Esophagus muscularis mucosa (tissue), 4 donors: ENCODE results near the gene THTPA. TPM values are rescaled to one million over a fixed set of nuclear protein-coding genes. Genes with fewer than 3 reads are reported as not detected.
A peak's percentile ranks its signal among the peaks of the same experiment; 100 is the strongest.

Experiments used
- DNase-seq: peaks from one replicate; pipeline ENCODE4 v3.0.0-alpha.2; 2017; ENCODE audit errors: extremely low spot score
- H3K27ac ChIP-seq, 4 donors: fragments of 200-600 bp; sonication (generic); replicated peaks in 1 of 4; 1 replicate in 3 of 4; 2 replicates in 1 of 4; pipeline ENCODE4 v1.5.1; 2016 to 2019; ENCODE audit warnings: mild to moderate bottlenecking in 1 of 4
- H3K27me3 ChIP-seq, 4 donors: fragments of 200-600 bp; sonication (generic); one replicate each; pipeline versions ENCODE4 v1.5.1 to v1.6.0; 2016 to 2019
- H3K36me3 ChIP-seq, 4 donors: fragments of 200-600 bp; sonication (generic); one replicate each; pipeline ENCODE4 v1.5.1; 2016 to 2019
- H3K4me1 ChIP-seq, 4 donors: fragments of 200-600 bp; sonication (generic); one replicate each; pipeline ENCODE4 v1.5.1; 2016 to 2019
- H3K4me3 ChIP-seq, 4 donors: fragments of 200-600 bp; sonication (generic); 1 replicate in 2 of 4; 2 replicates in 2 of 4; pipeline ENCODE4 v1.5.1; 2016 to 2019; ENCODE audit warnings: mild to moderate bottlenecking in 4 of 4, moderate library complexity in 1 of 4
- H3K9me3 ChIP-seq, 4 donors: fragments of 200-600 bp; sonication (generic); 1 replicate in 3 of 4; 2 replicates in 1 of 4; pipeline ENCODE4 v1.5.1; 2016 to 2019
- EP300 ChIP-seq: sonication (generic); formaldehyde crosslinking; IDR thresholded peaks from one replicate; pipeline ENCODE4 v1.6.1; 2017; ENCODE audit warnings: antibody characterized with exemption
- POLR2A ChIP-seq: fragments of 450-650 bp; IDR thresholded peaks from one replicate; pipeline ENCODE4 v1.6.1; 2017; ENCODE audit warnings: antibody characterized with exemption, moderate library complexity, mild to moderate bottlenecking, low read depth
- POLR2AphosphoS5 ChIP-seq, 2 donors: sonication (generic); formaldehyde crosslinking; IDR thresholded peaks; one replicate each; pipeline ENCODE4 v1.6.1; 2017; ENCODE audit warnings: antibody characterized with exemption in 2 of 2
- WGBS: methylation state at CpG from one replicate; pipeline ENCODE4 v1.1.5; 2018; 5-methylcytosine and 5-hydroxymethylcytosine counted together
- intact Hi-C: fragments of 100-400 bp; cut with DNase I; formaldehyde crosslinking; loops from one replicate; pipeline ENCODE4 v1.15.1; 2023
- total RNA-seq, 4 donors: library from RNA; depleted of rRNA; stranded (reverse); fragments of >200 nt; gene quantifications; one replicate each; pipeline versions ENCODE4 v1.1.0 to v1.2.1, GENCODE V29; 2016
- TF ChIP-seq, protein P1 (sequence below), 3 experiments: fragments of 200-600 bp in 2 of 3; fragments of 450-650 bp in 1 of 3; sonication (generic) in 2 of 3; IDR thresholded peaks; one replicate each; pipeline ENCODE4 v1.5.1; 2017 to 2019; ENCODE audit warnings: antibody characterized with exemption in 3 of 3, mild to moderate bottlenecking in 2 of 3, moderate library complexity in 1 of 3

Gene THTPA
- total RNA-seq, 4 donors from 2014 or later = 18.3 to 20.0 (median 19.7) TPM

DNA sequence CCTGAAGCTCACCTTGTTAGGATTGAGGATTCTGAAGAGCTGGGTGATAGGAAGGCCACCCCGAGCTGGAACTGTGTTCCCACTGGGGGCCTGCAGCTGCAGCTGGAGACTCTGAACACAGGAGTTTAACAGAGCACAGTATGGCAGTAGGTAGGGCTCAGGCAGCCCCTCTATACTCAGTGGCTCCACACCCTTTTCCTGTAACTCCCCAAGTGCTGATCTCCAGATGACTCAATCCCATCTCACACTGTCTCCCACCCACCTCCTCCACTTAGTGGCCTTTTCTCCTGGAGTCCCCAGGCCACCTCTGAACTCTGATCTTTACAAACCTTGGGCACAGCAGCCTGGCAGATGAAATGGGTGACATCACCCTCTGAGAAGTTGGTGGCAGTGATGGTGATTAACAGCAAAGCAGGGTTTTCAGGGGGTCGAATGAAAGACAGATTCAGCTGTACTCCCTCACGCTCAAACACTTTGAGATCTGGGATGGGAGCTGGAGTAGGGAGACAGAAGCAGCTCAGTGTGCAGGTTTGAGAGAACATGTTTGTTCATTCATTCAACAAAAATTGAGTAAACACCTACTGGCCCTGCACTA is 4.0 kb downstream of the THTPA start:
- no peak overlapping the region for H3K27ac ChIP-seq
- DNase-seq = no peak
- H3K9me3 ChIP-seq = no peaks in the 10 kb centered on the region
- H3K4me3 ChIP-seq = no peak overlapping the region
- intact Hi-C loops = loop anchor here (2.0 to 5.0 kb wide), 2 partner anchors 81 to 238 kb away; partner anchors contain the start of gene PABPN1
- TF ChIP-seq, protein P1, sequence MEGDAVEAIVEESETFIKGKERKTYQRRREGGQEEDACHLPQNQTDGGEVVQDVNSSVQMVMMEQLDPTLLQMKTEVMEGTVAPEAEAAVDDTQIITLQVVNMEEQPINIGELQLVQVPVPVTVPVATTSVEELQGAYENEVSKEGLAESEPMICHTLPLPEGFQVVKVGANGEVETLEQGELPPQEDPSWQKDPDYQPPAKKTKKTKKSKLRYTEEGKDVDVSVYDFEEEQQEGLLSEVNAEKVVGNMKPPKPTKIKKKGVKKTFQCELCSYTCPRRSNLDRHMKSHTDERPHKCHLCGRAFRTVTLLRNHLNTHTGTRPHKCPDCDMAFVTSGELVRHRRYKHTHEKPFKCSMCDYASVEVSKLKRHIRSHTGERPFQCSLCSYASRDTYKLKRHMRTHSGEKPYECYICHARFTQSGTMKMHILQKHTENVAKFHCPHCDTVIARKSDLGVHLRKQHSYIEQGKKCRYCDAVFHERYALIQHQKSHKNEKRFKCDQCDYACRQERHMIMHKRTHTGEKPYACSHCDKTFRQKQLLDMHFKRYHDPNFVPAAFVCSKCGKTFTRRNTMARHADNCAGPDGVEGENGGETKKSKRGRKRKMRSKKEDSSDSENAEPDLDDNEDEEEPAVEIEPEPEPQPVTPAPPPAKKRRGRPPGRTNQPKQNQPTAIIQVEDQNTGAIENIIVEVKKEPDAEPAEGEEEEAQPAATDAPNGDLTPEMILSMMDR (IDR thresholded peaks at IDR 0.05) = no peak
- TF ChIP-seq POLR2AphosphoS5 (IDR thresholded peaks at IDR 0.05) (no peak), POLR2A (no peak)
- H3K4me1 ChIP-seq = peaks cover 17 to 38% (median 32%) of the 10 kb centered on the region in 4 donors
- no peaks in the 10 kb centered on the region for H3K27me3 ChIP-seq
- WGBS = 87% methylated on average over 3 of the region's 3 CpGs
- peaks cover 0 to 49% (median 37%) of the 10 kb centered on the region in 4 donors for H3K36me3 ChIP-seq

DNA sequence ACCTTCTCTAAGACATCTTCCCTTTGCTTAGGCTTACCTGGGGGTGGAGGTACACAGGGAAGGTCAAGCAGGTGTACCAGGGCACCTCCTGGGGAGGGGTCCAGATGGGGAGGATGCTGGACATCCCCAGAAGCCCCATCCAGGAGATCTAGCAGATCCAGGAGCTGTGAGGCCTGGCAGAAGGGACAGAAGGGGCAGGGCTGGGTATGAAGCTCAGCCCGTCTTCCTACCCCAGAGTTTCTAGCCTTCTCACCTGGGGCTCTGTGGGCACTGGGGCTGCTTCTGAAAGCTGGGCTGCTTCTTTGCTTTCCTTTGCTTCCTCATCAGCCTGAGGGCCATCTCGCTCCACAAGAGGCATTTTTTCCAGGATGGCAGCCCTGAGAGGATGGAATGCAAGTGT is 5.2 kb downstream of the THTPA start:
- Histone ChIP-seq H3K27ac (no peak overlapping the region), H3K4me1 (peaks cover 11 to 31% (median 24%) of the 10 kb centered on the region in 4 donors), H3K36me3 (peaks cover 0 to 59% (median 42%) of the 10 kb centered on the region in 4 donors), H3K9me3 (no peaks in the 10 kb centered on the region), H3K27me3 (no peaks in the 10 kb centered on the region), H3K4me3 (no peak overlapping the region)
- no peak for DNase-seq
- 94% methylated on average over 2 of the region's 2 CpGs for WGBS
- intact Hi-C loops = no loop called here
- TF ChIP-seq, protein P1 (IDR thresholded peaks at IDR 0.05) = no peak
- TF ChIP-seq EP300 (no peak), POLR2A (no peak), POLR2AphosphoS5 (IDR thresholded peaks at IDR 0.05) (no peak)

DNA sequence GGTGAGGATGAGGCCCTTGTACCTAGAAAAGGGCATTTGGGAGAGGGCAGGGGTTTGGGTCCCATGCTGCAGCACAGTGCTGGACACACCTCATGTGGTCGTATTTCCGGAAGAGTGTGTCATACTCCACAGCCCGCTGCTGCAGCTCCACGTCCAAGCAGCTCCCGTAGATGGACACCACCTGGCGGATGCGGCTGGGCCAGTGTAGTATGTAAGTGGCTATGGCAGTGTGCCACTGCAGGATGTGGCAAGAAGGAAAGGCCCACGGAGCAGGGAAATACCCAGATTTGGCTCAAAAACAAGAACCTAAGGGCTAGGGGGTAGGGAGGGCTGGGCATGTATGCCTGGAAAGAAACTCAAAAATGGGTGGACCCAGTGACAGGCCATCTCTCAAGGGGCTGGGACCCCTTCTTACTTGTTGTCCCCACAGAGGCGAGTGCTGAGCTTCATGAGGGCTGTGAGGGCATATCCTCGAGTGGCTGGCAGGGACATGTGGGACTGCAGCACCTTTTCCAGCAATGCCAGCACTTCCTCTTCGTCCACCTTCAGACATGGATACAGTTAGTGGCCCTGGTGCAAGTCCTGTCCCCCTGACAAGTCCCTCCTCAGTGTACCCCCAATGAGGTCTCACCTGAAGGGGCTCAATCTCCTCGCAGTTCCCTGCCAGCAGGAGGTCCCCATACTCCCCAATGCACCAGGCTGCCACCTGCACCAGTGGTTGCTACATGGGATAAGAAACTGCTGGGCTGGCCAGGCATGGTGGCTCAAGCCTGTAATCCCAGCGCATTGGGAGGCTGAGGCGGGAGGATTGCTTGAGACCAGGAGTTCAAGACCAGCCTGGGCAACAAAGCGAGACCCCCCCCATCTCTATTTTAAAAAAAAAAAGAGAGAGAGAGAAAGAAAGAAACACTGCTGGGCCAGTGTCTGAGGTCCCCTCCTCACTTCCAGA is 6.1 kb downstream of the THTPA start:
- Histone ChIP-seq H3K9me3 (no peaks in the 10 kb centered on the region), H3K4me3 (no peak overlapping the region), H3K27me3 (no peaks in the 10 kb centered on the region), H3K36me3 (peaks cover 0 to 59% (median 42%) of the 10 kb centered on the region in 4 donors), H3K27ac (no peak overlapping the region), H3K4me1 (peaks cover 7 to 30% (median 23%) of the 10 kb centered on the region in 4 donors)
- no peak for TF ChIP-seq EP300
- peak in 1 of 2 donors; percentile 8 for TF ChIP-seq POLR2AphosphoS5 (IDR thresholded peaks at IDR 0.05)
- no peak for DNase-seq
- WGBS = 80% methylated on average over 11 of the region's 15 CpGs
- intact Hi-C loops = no loop called here

DNA sequence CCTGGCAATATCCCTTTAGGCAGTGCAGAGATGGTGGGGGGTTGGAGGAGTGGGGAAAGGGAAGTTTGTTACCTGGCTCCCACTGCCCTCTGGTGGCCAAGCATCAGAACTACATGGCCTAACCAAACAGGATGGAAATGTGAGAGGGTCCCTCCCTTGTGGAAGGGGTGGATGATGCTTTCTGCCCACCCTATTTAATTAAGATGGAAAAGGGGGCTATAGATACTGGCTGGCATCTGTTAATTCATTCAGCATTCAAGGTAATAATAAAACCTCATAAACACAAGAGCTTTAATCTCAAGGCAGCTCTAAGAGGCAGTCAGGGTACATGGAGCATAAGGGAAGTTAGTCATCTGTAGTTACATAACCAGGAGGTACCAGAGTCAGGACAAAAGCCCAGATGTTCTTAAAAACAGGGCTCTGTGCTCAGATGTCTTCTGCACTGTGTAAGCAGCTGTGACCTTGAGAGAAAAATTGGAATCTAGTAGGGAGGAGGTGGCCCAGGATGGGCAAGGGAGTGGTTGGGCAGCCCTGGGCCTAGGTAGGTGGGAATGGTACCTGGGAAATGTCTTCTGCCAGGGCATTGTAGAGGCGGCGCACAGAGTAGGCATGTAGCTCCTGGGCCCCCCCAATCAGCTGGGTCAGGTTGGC is 6.9 kb downstream of the THTPA start:
- Histone ChIP-seq H3K9me3 (no peaks in the 10 kb centered on the region), H3K4me1 (peaks cover 8 to 28% (median 22%) of the 10 kb centered on the region in 4 donors), H3K36me3 (peaks cover 0 to 59% (median 42%) of the 10 kb centered on the region in 4 donors), H3K4me3 (no peak overlapping the region), H3K27me3 (no peaks in the 10 kb centered on the region), H3K27ac (peak overlapping the region in 1 of 4 donors; percentile 18)
- TF ChIP-seq POLR2A (no peak), EP300 (no peak), POLR2AphosphoS5 (IDR thresholded peaks at IDR 0.05) (no peak)
- TF ChIP-seq, protein P1 (IDR thresholded peaks at IDR 0.05) = peak; percentile 87 to 98 (median 89)
- DNase-seq = no peak
- 95% methylated on average over 2 of the region's 2 CpGs for WGBS
- intact Hi-C loops = no loop called here
